Dermis microvascular lymphatic vessel endothelial cell (primary cell): ENCODE results near the gene HECTD4. TPM values are rescaled to one million over a fixed set of nuclear protein-coding genes. Genes with fewer than 3 reads are reported as not detected.
"Not testable (repeated sequence)": the region's sequence is repeated elsewhere in the genome, so short reads cannot be mapped to it uniquely, and the experiment has no call there.

Experiments
- DNase-seq, 2 donors: peaks; one replicate each; pipeline versions ENCODE4 v3.0.0 to v3.0.0-alpha.2; 2010; ENCODE audit warnings: low read depth in 2 of 2
- total RNA-seq: library from RNA; depleted of rRNA; stranded (reverse); fragments of >200 nt; gene quantifications from 2 replicates; pipeline ENCODE4 v1.2.1, GENCODE V29; 2014

The HECTD4 gene, protein sequence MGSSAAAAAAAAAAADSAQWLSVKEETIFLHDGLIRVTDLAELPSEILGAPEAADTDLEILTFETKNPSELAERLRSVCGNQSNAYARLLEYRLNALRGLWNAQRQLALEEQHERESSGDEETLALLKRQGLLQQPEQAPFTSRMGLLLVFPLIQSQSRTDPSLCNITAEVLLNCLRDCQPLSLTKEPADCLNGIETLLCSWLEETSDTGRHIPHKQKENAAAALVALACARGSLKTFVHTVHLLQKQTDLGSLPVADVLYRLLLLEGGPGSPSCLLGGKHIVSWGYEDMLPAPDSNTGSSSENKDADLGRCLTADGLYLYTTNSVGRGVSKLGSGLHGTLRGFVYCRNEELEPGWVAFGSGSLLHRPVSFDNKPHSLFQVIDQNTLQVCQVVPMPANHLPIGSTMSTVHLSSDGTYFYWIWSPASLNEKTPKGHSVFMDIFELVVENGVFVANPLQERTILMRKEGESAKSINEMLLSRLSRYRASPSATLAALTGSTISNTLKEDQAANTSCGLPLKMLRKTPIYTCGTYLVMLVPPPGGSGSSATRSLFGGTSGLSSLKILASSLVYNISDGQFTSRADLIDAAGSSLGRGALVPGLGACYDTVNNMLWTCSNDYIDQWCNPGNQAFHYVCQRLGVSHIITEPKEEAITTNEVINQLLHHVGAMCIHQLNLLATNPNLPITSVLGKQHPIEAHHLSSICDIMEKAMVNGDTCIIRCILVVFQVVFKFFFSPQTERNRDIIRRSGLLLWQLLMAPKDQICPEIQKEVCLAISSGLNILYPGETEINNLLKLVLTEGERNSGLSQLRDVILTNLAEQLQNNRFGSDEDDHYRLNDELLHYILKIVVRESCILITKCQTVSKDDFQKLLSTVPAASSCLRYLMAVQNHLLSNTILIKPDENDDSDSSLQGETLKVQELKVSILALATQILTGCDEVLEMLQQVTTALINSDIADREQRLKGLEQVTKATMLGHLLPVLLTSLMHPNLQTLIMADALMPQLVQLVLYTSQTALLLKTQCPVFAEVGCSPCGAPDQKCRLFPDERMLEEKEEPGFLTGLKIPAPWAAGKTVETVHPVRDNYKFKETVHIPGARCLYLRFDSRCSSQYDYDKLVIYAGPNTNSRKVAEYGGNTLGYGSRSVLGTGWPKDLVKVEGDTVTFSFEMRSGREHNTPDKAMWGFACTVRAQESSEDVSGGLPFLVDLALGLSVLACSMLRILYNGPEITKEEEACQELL (N-terminal part only)
- 11.2 and 15.9 TPM in 2 replicates for total RNA-seq

DNA sequence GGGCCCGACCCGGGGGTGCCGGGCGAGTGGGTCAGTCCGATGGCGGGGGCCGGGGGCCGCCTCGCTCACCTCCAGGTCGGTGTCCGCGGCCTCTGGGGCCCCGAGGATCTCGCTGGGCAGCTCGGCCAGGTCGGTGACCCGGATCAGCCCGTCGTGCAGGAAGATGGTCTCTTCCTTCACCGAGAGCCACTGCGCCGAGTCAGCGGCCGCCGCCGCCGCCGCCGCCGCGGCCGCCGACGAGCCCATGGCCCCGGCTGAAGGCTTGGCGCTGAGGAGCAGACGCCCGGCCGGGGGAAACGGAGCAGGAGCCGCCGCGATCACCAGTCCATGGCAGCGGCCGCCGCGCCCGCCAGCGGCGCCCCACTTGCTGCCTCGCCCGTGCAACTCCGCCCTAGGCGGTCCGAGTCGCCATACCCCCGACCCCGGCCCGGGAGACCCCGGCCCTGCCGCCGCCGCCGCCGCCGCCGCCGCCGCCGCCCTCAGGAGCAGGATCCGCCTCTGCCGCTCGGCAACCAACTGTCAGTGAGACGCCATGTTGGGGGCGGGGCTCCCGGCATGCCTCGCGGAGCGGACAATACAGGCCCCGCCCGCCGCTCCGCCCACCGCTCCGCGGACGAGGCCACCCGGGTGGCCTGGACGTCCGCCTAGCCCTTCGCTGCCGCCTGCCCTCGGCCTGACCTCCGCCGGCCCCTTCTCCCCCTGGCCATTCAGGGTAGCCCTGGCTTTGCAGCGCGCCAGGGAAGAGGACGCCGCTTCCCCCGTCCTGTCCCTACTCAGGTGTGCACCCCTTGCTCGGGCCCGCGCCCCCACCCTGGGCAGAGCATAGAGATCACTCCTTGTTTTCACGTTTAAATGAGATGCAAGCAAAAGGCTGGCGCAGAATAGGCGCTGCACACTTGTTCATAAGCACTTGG, at the start of gene HECTD4:
Gene HECTD4, minus strand, starts transcription at position 549 of the 914 bp plus-strand sequence. Its CDS starts 303 bp downstream, at position 246.
- peak; percentile 50 to 87 for DNase-seq

DNA sequence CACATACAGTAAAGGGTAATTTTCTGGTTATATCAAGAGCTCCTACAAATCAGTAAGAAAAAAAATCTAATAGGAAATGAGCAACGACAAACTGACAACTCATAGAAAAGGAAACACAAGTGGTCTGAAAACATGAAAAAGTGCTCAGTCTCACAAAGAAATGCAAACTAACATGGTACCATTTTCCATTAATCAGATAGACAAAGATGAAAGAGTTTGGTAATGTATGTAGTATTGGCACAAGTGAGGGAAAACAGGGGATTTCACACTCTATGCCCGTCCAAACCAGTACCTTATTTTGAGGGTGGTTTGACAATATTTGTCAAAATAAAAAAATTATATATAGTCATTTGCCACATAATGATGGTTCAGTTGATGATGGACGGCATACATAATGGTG, 49.7 kb upstream of the HECTD4 start:
- DNase-seq: no peak

DNA sequence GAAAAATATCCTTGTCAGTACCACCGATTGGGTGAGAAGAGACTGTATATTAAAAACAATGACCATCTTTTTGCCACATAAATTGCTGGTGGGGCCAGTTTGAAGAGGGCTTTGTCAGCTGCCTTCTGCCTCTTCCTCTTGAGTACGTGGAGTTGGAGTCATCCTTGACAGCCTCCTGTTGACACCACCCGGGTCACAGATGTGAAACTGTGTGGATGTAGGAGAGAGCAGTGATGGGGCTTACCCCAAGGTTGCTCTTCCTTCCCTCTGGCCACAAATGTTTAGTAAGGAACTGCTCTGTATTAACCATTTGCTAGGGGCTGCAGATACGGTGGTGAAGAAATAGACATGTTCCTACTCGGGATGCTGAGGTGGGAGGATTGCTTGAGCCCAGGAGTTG, 48.7 kb upstream of the HECTD4 start:
- DNase-seq: no peak

DNA sequence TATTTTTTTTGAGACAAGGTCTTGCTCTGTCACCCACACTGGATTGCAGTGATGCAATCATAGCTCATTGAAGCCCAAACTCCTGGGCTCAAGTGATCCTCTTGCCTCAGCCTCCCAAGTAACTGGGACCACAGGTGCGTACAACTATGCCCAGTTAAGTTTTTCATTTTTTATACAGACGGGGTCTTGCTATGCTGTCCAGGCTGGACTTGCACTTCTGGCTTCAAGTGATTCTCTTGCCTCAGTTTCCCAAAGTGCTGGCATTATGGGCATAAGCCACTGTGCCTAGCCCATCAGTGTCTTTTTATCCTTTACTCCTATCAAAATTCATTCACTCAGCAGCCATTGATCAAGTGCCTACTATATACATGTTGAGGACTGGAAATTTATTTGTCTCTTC, 45.5 kb upstream of the HECTD4 start:
- no peak for DNase-seq

DNA sequence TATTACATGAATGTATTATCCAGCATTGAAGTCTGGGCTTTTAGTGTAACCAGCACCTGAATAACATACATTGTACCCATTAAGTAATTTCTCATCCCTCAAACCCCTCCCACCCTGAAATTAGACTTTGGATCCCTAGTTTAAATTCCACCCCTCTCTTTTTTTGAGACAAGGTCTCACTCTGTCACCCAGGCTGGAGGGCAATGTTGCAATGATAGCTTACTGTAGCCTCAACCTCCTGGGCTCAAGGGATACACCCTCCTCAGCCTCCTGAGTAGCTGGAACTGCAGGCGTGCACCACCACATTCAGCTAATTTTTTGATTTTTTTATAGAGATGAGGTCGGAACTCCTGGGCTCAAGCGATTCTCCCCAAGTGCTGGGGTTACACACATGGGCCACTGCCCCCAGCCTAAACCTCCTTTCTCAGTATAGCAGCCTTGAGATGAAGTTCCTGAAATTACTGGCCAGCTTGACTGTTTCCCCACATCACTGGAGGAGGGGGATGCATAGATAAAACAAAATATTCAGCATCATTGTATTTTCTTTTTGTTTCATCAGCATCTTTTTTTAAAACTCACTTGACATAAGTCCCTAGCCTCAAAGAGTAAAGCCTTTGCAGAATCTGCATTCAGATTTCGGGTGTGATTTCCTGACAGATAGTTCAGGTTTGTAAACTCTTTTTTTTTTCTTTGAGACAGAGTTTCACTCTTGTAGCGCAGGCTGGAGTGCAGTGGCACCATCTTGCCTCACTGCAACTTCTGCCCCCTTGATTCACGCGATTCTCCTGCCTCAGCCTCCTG, 43.6 kb upstream of the HECTD4 start:
- no peak for DNase-seq

DNA sequence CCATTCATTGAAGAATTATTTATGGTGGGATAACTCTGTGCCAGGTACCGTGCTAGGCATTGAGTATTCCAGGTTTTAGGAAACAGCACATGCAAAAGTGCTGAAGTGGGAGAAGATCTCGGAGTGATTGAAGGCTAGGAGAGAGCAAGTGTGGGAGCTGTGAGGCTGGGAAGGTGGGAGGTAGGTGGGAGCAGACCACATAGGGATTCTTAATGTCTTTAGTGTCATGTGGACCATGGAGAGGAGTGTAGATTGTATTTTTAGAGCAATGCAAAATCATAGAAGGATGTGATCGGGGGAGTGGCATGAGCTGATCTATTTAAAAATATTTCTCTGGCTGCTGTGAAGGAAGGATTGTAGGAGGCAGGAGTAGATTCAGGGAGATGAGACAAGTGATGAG, 41.9 kb upstream of the HECTD4 start:
- no peak for DNase-seq

DNA sequence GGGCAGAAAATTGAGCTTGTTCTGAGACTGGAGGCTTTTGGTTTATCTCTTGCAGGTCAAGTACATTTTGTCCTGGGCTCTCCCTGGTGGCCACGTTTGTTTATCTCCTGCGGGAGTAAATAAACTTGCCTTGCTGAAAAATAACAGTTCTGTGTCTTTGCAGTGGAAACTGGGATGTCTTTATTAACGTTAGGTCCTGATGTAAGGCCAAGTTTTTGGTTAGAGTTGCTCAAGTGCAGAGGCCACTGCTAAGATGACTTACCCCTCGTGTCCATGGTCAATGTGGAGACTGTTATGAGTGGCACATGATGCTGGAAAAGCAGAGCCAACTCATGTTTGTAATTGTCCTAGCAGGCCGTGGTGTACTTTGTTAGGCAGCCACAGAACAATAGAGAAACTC, 40.3 kb upstream of the HECTD4 start:
- DNase-seq: no peak

DNA sequence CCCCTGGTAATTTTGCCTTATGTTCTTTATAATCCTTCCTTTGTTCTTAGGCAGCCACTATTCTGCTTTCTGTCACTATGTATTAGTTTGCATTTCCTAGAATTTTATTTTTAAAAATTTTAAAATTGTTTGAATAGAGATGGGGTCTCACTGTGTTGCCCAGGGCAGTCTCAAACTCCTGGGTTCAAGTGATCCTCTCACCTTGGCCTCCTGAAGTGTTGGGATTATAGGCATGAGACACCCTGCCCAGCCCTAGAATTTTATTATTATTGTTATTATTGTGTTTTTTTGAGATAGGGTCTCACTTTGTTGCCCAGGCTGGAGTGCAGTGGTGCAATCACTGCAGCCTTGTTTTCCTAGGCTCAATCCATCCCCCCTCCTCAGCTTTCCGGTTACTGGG, 39.1 kb upstream of the HECTD4 start:
- DNase-seq: no peak

DNA sequence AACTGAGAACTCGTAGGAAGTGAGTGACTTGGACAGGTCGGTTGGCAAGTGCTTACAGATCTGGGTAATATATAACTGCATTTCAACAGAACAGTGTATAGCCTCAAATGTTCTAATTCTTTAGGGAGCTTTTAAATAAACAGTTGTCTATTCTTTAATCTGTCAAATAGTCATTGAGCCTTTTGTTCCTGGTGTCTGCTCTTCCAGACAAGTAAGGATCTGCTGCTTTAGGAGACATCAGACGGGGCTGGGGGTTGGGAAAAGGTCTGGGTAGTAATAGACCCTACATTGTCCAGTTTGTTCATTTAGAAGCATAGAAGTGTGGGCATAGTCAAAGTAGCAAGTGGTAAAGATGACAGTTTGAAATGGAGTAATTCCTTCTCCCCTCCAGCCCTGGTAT, 38.5 kb upstream of the HECTD4 start:
- DNase-seq: no peak

DNA sequence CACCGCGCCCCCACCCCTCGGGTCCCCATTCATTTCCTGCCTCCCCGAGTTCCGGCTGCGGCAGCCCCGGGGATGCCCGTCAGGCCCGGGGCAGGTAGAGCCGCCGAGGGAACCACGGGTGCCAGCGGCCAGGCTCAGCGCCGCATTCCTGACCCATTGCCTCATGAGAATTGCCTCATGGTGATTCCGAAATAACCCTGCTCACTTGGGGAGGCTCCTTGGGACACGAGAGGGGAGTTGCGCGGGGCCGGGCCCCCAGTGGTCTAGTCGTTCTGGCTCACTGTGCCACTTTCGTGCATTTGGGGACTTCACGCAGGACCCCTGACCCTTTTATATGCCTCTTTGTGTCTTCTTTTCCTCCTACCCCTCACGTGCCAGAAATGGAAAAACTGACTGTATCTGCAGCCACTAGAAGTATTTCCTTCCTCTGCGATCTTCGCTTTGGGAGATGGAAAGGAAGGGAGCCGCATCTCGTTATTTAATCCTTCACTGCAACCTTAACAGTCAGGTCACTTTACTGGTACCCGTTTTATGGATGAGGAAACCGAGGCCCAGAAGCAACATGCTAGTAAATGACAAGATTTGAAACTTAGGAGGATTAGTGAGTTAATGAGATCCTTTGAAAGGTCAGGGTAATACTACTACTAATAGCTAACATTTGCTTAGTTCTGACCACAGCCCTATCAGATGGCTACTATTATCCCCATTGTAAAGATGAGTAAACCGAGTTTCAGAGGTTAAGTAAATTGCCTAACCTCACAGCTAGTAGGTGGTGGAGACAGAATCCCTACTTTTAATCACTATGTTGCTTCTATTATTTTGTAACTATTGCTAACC, 37.3 kb upstream of the HECTD4 start:
- peak; percentile 56 to 68 for DNase-seq

DNA sequence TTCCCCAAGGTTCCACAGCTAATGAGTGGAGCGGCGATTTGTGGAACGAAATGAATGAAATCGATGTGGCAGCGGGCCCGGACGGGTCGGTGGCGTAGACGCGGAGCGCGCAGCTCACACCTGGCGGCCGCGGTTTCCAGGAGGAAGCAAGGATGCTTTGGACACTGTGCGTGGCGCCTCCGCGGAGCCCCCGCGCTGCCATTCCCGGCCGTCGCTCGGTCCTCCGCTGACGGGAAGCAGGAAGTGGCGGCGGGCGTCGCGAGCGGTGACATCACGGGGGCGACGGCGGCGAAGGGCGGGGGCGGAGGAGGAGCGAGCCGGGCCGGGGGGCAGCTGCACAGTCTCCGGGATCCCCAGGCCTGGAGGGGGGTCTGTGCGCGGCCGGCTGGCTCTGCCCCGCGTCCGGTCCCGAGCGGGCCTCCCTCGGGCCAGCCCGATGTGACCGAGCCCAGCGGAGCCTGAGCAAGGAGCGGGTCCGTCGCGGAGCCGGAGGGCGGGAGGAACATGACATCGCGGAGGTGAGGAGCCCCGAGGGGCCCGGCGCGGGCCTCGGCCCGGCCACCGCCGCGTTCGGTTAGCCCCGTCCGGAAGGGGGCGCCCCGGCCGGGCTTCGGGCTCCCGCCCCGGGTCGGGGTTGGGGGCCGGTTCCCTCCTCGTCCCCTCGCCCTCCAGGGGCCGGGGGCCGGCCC, 36.5 kb upstream of the HECTD4 start, which contains the start of gene PTPN11:
Gene PTPN11, plus strand, starts transcription at position 340 of the 689 bp plus-strand sequence. Its CDS starts 165 bp downstream, at position 505.
- peak; percentile 43 to 85 for DNase-seq

DNA sequence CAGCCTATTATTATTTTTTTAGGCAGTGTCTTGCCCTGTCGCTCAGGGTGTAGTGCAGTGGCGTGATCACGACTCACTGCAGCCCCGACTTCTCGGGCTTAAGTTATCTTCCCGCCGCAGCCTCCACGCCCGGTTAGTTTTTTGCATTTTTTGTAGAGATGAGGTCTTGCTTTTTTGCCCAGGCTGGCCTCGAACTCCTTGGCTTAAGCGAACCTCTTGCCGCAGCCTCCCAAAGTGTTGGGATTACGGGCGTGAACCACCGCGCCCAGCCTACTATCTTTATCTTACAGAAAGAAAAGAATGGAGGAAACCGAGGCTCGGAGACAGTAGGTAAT, 36.0 kb upstream of the HECTD4 start:
- DNase-seq: no peak

DNA sequence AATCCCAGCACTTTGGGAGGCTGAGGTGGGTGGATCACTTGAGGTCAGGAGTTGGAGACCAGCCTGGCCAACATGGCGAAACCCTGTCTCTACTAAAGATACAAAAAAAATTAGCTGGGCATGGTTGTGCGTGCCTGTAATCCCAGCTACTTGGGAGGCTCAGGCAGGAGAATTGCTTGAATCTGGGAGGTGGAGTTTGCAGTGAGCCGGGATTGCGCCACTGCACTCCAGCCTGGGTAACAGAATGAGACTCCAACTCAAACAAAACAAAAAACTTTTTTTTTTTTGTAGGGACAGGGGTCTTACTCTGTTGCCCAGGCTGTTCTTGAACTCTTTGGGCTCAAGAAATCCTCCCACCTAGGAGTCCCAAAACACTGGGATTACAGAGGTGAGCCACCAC, 33.2 kb upstream of the HECTD4 start:
- not testable (repeated sequence) for DNase-seq

DNA sequence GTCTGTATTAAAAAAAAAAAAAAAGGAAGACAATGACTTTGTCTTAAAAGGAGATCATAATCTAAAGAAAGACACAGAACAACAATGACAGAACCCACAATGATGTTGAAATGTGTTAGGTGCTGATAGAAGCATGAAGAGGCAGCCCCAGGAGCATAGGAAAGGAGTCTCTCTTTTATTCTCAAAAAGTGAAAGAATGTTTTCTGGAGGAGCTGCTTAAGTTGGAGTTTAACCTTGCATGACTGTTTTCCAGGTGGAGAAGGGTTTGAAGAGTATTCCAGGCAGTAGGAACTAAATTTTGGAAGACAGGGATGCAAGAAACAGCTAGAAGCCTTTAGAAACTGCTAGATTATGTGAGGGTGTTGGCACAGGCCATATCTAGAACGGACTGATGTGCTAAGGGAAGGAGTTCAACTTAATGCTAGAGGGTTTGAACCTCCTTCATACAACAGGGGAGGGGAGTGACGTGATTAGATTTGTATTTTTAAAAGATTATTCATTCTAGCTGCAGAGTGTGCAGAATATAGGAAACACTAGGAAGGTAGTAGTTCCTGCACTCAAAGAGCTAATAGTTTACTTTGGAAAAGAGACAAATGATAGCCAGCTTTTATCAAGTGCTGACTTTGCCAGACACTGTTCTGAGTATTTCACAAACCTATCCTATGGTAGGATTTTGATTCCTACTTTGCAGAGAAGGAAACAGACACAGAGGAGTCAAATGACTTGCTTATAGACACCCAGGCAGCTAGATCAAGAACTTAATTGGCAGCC, 31.8 kb upstream of the HECTD4 start:
- DNase-seq: peak; percentile 48 to 67

DNA sequence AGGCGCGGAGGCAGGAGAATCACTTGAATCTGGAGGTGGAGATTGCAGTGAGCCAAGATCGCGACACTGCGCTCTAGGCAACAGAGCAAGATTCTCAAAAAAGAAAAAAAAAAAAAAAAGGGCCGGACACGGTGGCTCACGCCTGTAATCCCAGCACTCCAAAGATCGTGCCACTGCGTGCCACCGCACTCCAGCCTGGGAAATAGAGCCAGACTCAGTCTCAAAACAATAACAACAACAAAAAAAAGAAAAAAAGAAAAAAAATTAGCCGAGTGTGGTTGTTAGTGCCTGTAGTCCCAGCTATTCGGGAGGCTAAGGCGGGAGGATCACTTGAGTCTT, 27.6 kb upstream of the HECTD4 start:
- DNase-seq: no peak

DNA sequence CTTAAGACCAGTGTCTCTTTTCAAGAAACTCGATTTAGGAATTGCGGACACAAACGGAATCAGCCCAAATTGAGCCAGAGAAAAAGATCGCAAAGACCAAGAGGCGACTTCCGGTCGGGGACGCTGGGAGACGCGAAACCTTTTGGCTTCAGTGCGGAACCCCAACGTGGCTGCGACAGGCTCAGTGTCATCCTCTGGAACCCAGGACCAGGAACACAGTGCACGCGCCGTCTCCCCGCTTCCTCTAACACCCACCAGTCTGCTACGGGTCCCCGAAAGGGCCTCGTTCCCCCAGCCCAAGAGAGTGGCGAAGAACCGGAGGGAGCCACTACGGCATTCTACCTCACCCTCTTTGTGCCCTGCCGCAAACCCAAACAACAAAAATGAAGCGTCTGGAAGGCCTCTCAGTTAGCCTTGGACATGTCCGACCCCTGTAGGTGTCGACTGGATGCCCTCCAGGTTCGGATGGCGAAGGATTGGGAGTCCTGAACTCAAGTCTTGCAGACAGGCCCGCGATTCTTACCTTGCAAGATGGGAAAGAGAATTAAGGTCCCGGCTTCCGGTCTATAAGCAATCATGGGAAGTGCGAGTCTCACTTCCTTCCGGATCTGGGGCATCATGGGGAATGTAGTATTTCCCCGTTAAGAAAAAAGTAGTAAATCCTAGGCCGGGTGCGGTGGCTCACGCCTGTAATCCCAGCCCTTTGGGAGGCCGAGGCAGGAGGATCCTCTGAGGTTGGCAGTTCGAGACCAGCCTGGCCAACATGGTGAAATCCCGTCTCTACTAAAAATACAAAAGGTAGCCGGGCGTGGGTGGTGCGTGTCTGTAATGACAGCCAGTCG, 27.1 kb upstream of the HECTD4 start, which contains the start of gene RPL6:
Gene RPL6, minus strand, starts transcription at position 542 of the 842 bp plus-strand sequence. CDS start 949 bp downstream, outside the sequence.
- DNase-seq: peak; percentile 83 to 94

DNA sequence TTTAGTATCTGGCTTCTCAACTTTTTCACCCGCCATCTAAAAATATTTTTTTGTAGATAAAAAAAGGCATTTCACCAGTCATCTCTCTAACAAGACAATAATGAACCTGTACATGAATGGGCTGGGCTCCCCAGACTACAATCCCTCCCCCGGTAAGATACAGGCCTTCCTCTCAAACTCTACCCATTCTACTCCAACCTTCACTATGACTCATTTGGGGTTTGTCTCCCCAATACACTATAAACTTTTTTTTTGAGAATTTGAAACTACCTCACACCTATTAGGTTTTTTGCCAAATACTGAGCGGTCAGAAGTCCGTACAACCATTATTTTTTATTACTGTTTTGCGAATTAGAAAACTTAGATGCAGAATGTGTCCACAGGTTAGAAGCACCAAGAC, 26.4 kb upstream of the HECTD4 start:
- DNase-seq: peak in 1 of 2 donors; percentile 17
